HG03097 (cell line): Measurements from ENCODE around the gene TEX44.
"Not testable (repeated sequence)": the region's sequence is repeated elsewhere in the genome, so short reads cannot be mapped to it uniquely, and the experiment has no call there.

Experiments
- ATAC-seq: cut with Tn5 transposase; IDR thresholded peaks from one replicate; pipeline ENCODE4 v1.9.1; 2021; ENCODE audit not compliant: unreplicated experiment, low FRiP score

Gene TEX44

GRCh38 chr2:231592636-231593145 is at the start of gene TEX44:
TSS of gene TEX44 (plus strand) at chr2:231592864. CDS start at chr2:231592952, 88 bp downstream.
- ATAC-seq, result no peak

- ATAC-seq, result peak; percentile 97
These were observed 47.4 kb upstream of the TEX44 start for GRCh38 chr2:231545105-231545902.

GRCh38 chr2:231546014-231546715 is 46.5 kb upstream of the TEX44 start:
- ATAC-seq, result no peak

- ATAC-seq, result no peak
These were observed 45.2 kb upstream of the TEX44 start for GRCh38 chr2:231547315-231548110.

GRCh38 chr2:231548752-231549151 is 43.9 kb upstream of the TEX44 start:
- no peak for ATAC-seq

- no peak for ATAC-seq
These were observed 43.0 kb upstream of the TEX44 start for GRCh38 chr2:231549446-231550239.

- ATAC-seq, result no peak
These were observed 39.9 kb upstream of the TEX44 start for GRCh38 chr2:231552752-231553151.

- ATAC-seq, result no peak
These were observed 38.3 kb upstream of the TEX44 start for GRCh38 chr2:231554327-231554726.

GRCh38 chr2:231554748-231555545 is 37.7 kb upstream of the TEX44 start:
- ATAC-seq, result no peak

- not testable (repeated sequence) for ATAC-seq
These were observed 36.2 kb upstream of the TEX44 start for GRCh38 chr2:231556496-231556895.

- no peak for ATAC-seq
These were observed 35.7 kb upstream of the TEX44 start for GRCh38 chr2:231556981-231557380.

GRCh38 chr2:231557571-231558217 is 35.0 kb upstream of the TEX44 start:
- peak; percentile 49 for ATAC-seq

GRCh38 chr2:231563378-231563961 is 29.2 kb upstream of the TEX44 start:
- no peak for ATAC-seq

GRCh38 chr2:231565887-231566594 is 26.6 kb upstream of the TEX44 start:
- no peak for ATAC-seq

- no peak for ATAC-seq
These were observed 25.5 kb upstream of the TEX44 start for GRCh38 chr2:231567159-231567558.

- ATAC-seq, result no peak
These were observed 24.4 kb upstream of the TEX44 start for GRCh38 chr2:231568098-231568784.

- no peak for ATAC-seq
These were observed 23.8 kb upstream of the TEX44 start for GRCh38 chr2:231568785-231569435.
